HCT116 (cell line): ENCODE data around the gene TENM4. TPM values are rescaled to one million over a fixed set of nuclear protein-coding genes. Genes with fewer than 3 reads are reported as not detected.

Experiments used
- ATAC-seq: fragments of 200-7000 bp; cut with Tn5 transposase; 2 replicates; pipeline ENCODE4 v1.9.1; 2020; ENCODE audit warnings: mild to moderate bottlenecking, moderate library complexity
- BruUV-seq: library from RNA; stranded (reverse); fragments of 400-500 nt; replicated peaks from 2 replicates; lab custom pipeline; 2021; lab: Mats Ljungman, UMichigan
- CTCF ChIA-PET: fragments of 300-600 bp; sonication (Branson Sonifier 250); formaldehyde crosslinking; loops from one replicate; lab custom pipeline; 2021; ENCODE audit warnings: antibody characterized with exemption; lab: Charles Lee
- POLR2A ChIA-PET: fragments of 300-600, 350-600 bp; sonication (Branson Sonifier 250); formaldehyde crosslinking; loops from one replicate; lab custom pipeline; 2021; ENCODE audit warnings: antibody characterized with exemption; lab: Charles Lee
- RAD21 ChIA-PET, 2 experiments: fragments of 300-600 bp; sonication (Branson Sonifier 250); formaldehyde crosslinking; loops; one replicate each; lab custom pipeline; 2023; ENCODE audit warnings: low total read pairs in 2 of 2; ENCODE audit not compliant: uncharacterized antibody in 2 of 2, unreplicated experiment in 2 of 2, low non-redundant PET in 1 of 2; lab: Charles Lee
- DNase-seq: peaks from one replicate; pipeline ENCODE4 v3.0.0-alpha.2; 2010; ENCODE audit warnings: low read depth, low spot score
- H2AFZ ChIP-seq: fragments of 200-600 bp; shearing (Covaris generic), sonication (generic); 2 replicates; pipeline ENCODE4 v1.6.1; 2017; ENCODE audit warnings: low read depth, mixed run types, mixed read lengths, antibody characterized with exemption, low read length; ENCODE audit not compliant: poor library complexity, severe bottlenecking
- H3K27ac ChIP-seq: 2 replicates; pipeline ENCODE4 v1.5.1; 2012; ENCODE audit warnings: low read depth, low read length
- H3K27me3 ChIP-seq: fragments of 200-600 bp; sonication (generic); 2 replicates; pipeline ENCODE4 v1.6.1; 2016; ENCODE audit warnings: mixed run types, low read length, mixed read lengths; ENCODE audit not compliant: insufficient read depth
- H3K36me3 ChIP-seq, 2 experiments: fragments of 200-500 bp in 1 of 2; fragments of 200-600 bp in 1 of 2; sonication (Bioruptor generic) in 1 of 2; sonication (generic) in 1 of 2; 2 replicates each; pipeline versions ENCODE4 v1.5.1 to v1.6.1; 2014 to 2016; ENCODE audit warnings: low read length in 2 of 2, inconsistent platforms in 1 of 2, mixed read lengths in 1 of 2, mixed run types in 1 of 2; ENCODE audit not compliant: insufficient read depth in 2 of 2, control insufficient read depth in 1 of 2
- H3K4me1 ChIP-seq, 2 experiments: fragments of 200-600 bp in 1 of 2; sonication (generic) in 1 of 2; 2 replicates each; pipeline versions ENCODE4 v1.5.1 to v1.6.1; 2012 to 2017; ENCODE audit warnings: low read length in 2 of 2, inconsistent platforms in 1 of 2, mild to moderate bottlenecking in 1 of 2, mixed read lengths in 1 of 2, mixed run types in 1 of 2, moderate library complexity in 1 of 2; ENCODE audit not compliant: insufficient read depth in 2 of 2, control insufficient read depth in 1 of 2
- H3K4me2 ChIP-seq: fragments of 200-600 bp; sonication (generic); 2 replicates; pipeline ENCODE4 v1.6.1; 2017; ENCODE audit warnings: mixed run types, low read length, mixed read lengths
- H3K4me3 ChIP-seq, 2 experiments: fragments of 200-600 bp in 1 of 2; sonication (generic) in 1 of 2; replicated peaks in 1 of 2; 2 replicates each; pipeline ENCODE4 v1.5.1; 2011 to 2016; ENCODE audit warnings: low read length in 2 of 2, control low read depth in 1 of 2, low read depth in 1 of 2, mild to moderate bottlenecking in 1 of 2, mixed read lengths in 1 of 2, mixed run types in 1 of 2
- H3K79me2 ChIP-seq: fragments of 200-600 bp; sonication (generic); 2 replicates; pipeline ENCODE4 v1.6.1; 2017; ENCODE audit warnings: mild to moderate bottlenecking, mixed run types, low read length, moderate library complexity, mixed read lengths; ENCODE audit not compliant: insufficient read depth
- H3K9ac ChIP-seq: fragments of 200-600 bp; sonication (generic); 2 replicates; pipeline ENCODE4 v1.6.1; 2016; ENCODE audit warnings: low read length, mixed read lengths
- H3K9me2 ChIP-seq: fragments of 200-600 bp; sonication (generic), shearing (Covaris generic); 2 replicates; pipeline ENCODE4 v1.6.1; 2017; ENCODE audit warnings: mixed run types, mild to moderate bottlenecking, moderate library complexity; ENCODE audit not compliant: insufficient read depth
- H3K9me3 ChIP-seq, 2 experiments: fragments of 200-500 bp in 1 of 2; fragments of 200-600 bp in 1 of 2; sonication (Bioruptor generic) in 1 of 2; sonication (generic) in 1 of 2; 2 replicates each; pipeline ENCODE4 v1.6.1; 2014 to 2017; ENCODE audit warnings: low read length in 2 of 2, mixed read lengths in 2 of 2, inconsistent platforms in 1 of 2, low read depth in 1 of 2, mild to moderate bottlenecking in 1 of 2, mixed run types in 1 of 2, moderate library complexity in 1 of 2; ENCODE audit not compliant: control insufficient read depth in 1 of 2, insufficient read depth in 1 of 2
- H4K20me1 ChIP-seq: fragments of 200-600 bp; sonication (generic), shearing (Covaris generic); 2 replicates; pipeline ENCODE4 v1.6.1; 2017; ENCODE audit warnings: mixed run types, mild to moderate bottlenecking, moderate library complexity; ENCODE audit not compliant: insufficient read depth
- CBX3 ChIP-seq: IDR thresholded peaks from 2 replicates; pipeline ENCODE4 v1.6.1; 2012; ENCODE audit warnings: low read depth
- CEBPB ChIP-seq: IDR thresholded peaks from 2 replicates; pipeline ENCODE4 v1.6.1; 2012; ENCODE audit warnings: low read depth
- ELF1 ChIP-seq: IDR thresholded peaks from 2 replicates; pipeline ENCODE4 v1.6.1; 2012; ENCODE audit warnings: low read depth, borderline replicate concordance
- EZH2phosphoT487 ChIP-seq: fragments of 200-600 bp; IDR thresholded peaks from 2 replicates; pipeline ENCODE4 v1.6.1; 2018; ENCODE audit warnings: antibody characterized with exemption, borderline replicate concordance
- FOSL1 ChIP-seq: IDR thresholded peaks from 2 replicates; pipeline ENCODE4 v1.6.1; 2012; ENCODE audit warnings: low read depth
- POLR2A ChIP-seq: IDR thresholded peaks from 2 replicates; pipeline ENCODE4 v1.7.0; 2011; ENCODE audit warnings: borderline replicate concordance; ENCODE audit not compliant: insufficient read depth, insufficient read length; ENCODE audit errors: extremely low read depth
- YY1 ChIP-seq: IDR thresholded peaks from 2 replicates; pipeline ENCODE4 v1.6.1; 2011; ENCODE audit warnings: low read length, low read depth, moderate library complexity, mild to moderate bottlenecking; ENCODE audit not compliant: insufficient replicate concordance; ENCODE audit errors: extremely low read depth
- ZFX ChIP-seq: fragments of 450-650 bp; IDR thresholded peaks from 2 replicates; pipeline ENCODE4 v1.6.1; 2017
- intact Hi-C: fragments of 100-400 bp; cut with micrococcal nuclease; formaldehyde crosslinking; loops from 2 replicates; pipeline ENCODE4 v1.10.0; 2022
- total RNA-seq: library from RNA; stranded (reverse); gene quantifications from one replicate; pipeline ENCODE4 v1.2.1, GENCODE V29; 2021; ENCODE audit not compliant: unreplicated experiment
- TF ChIP-seq, protein P1 (sequence below), 3 experiments: fragments of 200-600 bp in 1 of 3; sonication (generic) in 1 of 3; IDR thresholded peaks in 2 of 3; conservative IDR thresholded peaks in 1 of 3; 2 replicates each; pipeline ENCODE4 v1.5.1; 2012 to 2017; ENCODE audit warnings: low read depth in 2 of 3, low read length in 2 of 3, antibody characterized with exemption in 1 of 3, borderline replicate concordance in 1 of 3, control low read depth in 1 of 3, mild to moderate bottlenecking in 1 of 3, mixed read lengths in 1 of 3, mixed run types in 1 of 3, moderate library complexity in 1 of 3; ENCODE audit not compliant: insufficient read depth in 1 of 3
- TF ChIP-seq, protein P2 (sequence below): IDR thresholded peaks from 2 replicates; pipeline ENCODE4 v1.6.1; 2011; ENCODE audit warnings: mild to moderate bottlenecking, low read length, moderate library complexity; ENCODE audit not compliant: insufficient replicate concordance; ENCODE audit errors: extremely low read depth

TENM4 gene
- total RNA-seq, 1 experiment from 2014 or later, result 0.05 TPM

DNA sequence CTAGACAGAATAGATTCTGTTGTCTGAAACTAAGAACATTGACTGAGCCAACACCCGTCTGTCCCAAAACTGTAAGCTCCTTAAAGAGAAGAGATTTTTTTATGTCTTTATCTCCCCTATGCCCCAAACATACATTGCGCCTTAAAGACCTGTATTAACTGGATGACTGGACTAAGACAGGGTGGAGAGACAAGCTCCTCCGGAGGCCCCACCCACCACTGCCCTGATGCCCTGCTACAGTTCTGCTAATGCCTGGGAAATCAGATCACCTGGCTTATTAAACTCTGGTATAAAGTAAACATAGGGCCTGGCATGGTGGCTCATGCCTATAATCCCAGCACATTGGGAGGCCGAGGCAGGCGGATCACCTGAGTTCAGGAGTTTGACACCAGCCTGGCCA lies 203.7 kb downstream of the TENM4 start:
- Histone ChIP-seq H3K4me1 (no peaks in the 10 kb centered on the region), H2AFZ (no peak overlapping the region), H3K9me3 (no peaks in the 10 kb centered on the region), H3K27me3 (peaks cover 16% of the 10 kb centered on the region), H3K36me3 (no peaks in the 10 kb centered on the region)
- RAD21 ChIA-PET, result no interaction called here
- TF ChIP-seq EZH2phosphoT487 (no peak), ELF1 (no peak), ZFX (no peak)
- TF ChIP-seq, protein P1, sequence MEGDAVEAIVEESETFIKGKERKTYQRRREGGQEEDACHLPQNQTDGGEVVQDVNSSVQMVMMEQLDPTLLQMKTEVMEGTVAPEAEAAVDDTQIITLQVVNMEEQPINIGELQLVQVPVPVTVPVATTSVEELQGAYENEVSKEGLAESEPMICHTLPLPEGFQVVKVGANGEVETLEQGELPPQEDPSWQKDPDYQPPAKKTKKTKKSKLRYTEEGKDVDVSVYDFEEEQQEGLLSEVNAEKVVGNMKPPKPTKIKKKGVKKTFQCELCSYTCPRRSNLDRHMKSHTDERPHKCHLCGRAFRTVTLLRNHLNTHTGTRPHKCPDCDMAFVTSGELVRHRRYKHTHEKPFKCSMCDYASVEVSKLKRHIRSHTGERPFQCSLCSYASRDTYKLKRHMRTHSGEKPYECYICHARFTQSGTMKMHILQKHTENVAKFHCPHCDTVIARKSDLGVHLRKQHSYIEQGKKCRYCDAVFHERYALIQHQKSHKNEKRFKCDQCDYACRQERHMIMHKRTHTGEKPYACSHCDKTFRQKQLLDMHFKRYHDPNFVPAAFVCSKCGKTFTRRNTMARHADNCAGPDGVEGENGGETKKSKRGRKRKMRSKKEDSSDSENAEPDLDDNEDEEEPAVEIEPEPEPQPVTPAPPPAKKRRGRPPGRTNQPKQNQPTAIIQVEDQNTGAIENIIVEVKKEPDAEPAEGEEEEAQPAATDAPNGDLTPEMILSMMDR (IDR thresholded peaks at IDR 0.05 in 2 of 3, conservative IDR thresholded peaks at IDR 0.05 in 1 of 3; ENCODE audit: borderline replicate concordance in 1 of 3, insufficient read depth in 1 of 3, low read depth in 2 of 3, low read length in 2 of 3), result no peak
- TF ChIP-seq, all 23 proteins: peak for 0
- Histone ChIP-seq H4K20me1 (no peaks in the 10 kb centered on the region), H3K27ac (no peak overlapping the region), H3K4me2 (no peak overlapping the region), H3K9ac (no peak overlapping the region), H3K79me2 (no peaks in the 10 kb centered on the region), H3K4me3 (no peak overlapping the region), H3K9me2 (no peaks in the 10 kb centered on the region)
- ChIA-PET POLR2A (no interaction called here), CTCF (no interaction called here)
- intact Hi-C loops, result no loop called here
- no peak for ATAC-seq
- DNase-seq, result no peak
- no TSS peak for BruUV-seq

DNA sequence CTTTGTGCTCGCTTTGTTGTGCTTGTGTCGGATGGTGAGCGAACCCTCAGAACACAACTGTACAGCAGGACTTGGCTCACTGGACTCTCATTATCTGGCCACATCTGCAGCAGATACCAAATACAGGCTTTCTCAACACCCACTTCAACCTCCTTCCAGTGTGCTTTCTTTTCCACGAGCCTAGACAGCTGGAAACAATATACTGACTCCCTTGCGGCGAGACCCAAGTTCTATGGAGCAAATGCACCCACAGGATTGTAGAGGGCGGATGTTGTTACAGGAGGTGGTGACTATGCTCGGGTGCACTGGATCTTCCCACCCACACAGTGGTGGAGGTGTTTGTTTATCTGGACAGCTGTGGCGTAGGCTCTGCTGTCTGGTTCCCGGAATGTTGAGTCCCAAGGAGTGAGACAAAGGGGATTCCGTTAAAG lies 204.3 kb downstream of the TENM4 start:
- H2AFZ ChIP-seq, result no peak overlapping the region
- no peak for TF ChIP-seq CEBPB
- TF ChIP-seq, protein P1 (IDR thresholded peaks at IDR 0.05 in 2 of 3, conservative IDR thresholded peaks at IDR 0.05 in 1 of 3; ENCODE audit: borderline replicate concordance in 1 of 3, insufficient read depth in 1 of 3, low read depth in 2 of 3, low read length in 2 of 3), result no peak
- TF ChIP-seq FOSL1, result no peak
- TF ChIP-seq ELF1, result no peak
- TF ChIP-seq POLR2A, result no peak
- no peak for TF ChIP-seq CBX3
- TF ChIP-seq, protein P2, sequence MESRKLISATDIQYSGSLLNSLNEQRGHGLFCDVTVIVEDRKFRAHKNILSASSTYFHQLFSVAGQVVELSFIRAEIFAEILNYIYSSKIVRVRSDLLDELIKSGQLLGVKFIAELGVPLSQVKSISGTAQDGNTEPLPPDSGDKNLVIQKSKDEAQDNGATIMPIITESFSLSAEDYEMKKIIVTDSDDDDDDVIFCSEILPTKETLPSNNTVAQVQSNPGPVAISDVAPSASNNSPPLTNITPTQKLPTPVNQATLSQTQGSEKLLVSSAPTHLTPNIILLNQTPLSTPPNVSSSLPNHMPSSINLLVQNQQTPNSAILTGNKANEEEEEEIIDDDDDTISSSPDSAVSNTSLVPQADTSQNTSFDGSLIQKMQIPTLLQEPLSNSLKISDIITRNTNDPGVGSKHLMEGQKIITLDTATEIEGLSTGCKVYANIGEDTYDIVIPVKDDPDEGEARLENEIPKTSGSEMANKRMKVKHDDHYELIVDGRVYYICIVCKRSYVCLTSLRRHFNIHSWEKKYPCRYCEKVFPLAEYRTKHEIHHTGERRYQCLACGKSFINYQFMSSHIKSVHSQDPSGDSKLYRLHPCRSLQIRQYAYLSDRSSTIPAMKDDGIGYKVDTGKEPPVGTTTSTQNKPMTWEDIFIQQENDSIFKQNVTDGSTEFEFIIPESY, result no peak
- TF ChIP-seq YY1, result no peak
- BruUV-seq, result no TSS peak
- H3K4me1 ChIP-seq, result no peaks in the 10 kb centered on the region
- no peaks in the 10 kb centered on the region for H4K20me1 ChIP-seq
- DNase-seq (no peak), ATAC-seq (no peak)
- RAD21 ChIA-PET, result no interaction called here
- CTCF ChIA-PET, result no interaction called here
- H3K4me3 ChIP-seq, result no peak overlapping the region
- H3K9me2 ChIP-seq, result no peaks in the 10 kb centered on the region
- POLR2A ChIA-PET, result no interaction called here
- H3K9ac ChIP-seq, result no peak overlapping the region
- intact Hi-C loops, result no loop called here
- no peak overlapping the region for H3K4me2 ChIP-seq
- H3K36me3 ChIP-seq, result no peaks in the 10 kb centered on the region
- no peaks in the 10 kb centered on the region for H3K79me2 ChIP-seq
- peaks cover 16% of the 10 kb centered on the region for H3K27me3 ChIP-seq
- no peaks in the 10 kb centered on the region for H3K9me3 ChIP-seq
- H3K27ac ChIP-seq, result no peak overlapping the region
